NAMALWA (cell line): ENCODE data around the gene SLC7A1.
A peak's percentile ranks its signal among the peaks of the same experiment; 100 is the strongest.
"Not testable (repeated sequence)": the region's sequence is repeated elsewhere in the genome, so short reads cannot be mapped to it uniquely, and the experiment has no call there.

ENCODE experiments used
- DNase-seq: peaks from one replicate; pipeline ENCODE4 v3.0.0-alpha.2; 2015; ENCODE audit warnings: low spot score

Gene SLC7A1

DNA sequence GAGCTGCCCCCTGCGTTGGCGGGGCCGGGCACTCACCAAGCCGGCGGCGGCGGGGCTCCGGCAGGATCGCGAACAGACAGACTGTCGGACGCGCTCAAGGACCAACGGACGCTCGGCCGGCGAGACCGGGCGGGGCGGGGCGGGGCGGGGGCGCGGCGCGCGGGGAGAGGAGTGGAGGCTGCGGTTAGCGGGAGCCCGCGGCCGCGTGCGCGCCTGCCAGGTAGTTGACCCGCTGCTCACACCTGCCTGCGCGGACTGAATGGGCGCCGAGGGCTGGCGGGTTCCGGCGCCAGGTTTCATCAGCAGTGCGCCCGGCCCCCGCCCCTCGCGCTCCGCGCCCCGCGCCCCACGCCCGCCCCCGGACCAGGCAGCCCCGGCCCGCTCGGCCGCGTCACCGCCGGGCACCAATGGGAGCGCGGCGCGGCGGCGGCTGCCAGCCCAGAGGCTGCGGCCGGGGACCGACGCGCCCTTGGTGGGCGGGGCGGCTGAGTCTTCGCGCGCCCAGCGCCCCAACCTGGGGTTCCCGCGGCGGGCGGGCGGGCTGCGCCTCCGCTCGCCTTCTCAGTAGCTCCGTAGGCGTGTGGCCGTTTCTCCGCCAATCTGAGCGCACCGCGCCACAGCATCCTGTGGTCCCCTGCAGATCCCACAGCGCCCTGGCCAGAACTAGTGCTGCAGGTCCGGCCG lies at the start of gene SLC7A1:
Gene SLC7A1, minus strand, starts transcription at position 309 of the 684 bp plus-strand sequence. CDS start 59,500 bp downstream, outside the sequence.
- peak; percentile 93 for DNase-seq

DNA sequence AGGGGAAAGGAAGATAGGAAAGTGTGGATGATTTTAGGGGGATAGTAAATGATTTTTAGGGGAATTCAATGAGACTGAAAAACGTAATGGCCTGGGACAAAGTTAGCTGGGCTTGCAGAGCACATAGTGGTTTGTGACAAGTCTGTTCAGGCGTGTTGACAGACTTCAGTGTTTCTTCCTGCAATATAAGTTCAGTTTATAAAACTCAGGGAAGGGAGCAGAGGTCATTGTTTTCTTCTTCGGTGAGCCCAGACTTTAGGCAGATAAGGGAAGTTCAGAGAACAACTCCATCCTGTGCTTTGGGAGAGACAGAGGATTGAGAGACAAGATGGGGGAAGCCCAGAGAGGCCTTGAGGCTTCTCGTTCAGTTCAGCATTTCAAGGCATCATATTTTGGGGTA lies 45.2 kb upstream of the SLC7A1 start:
- DNase-seq: no peak

DNA sequence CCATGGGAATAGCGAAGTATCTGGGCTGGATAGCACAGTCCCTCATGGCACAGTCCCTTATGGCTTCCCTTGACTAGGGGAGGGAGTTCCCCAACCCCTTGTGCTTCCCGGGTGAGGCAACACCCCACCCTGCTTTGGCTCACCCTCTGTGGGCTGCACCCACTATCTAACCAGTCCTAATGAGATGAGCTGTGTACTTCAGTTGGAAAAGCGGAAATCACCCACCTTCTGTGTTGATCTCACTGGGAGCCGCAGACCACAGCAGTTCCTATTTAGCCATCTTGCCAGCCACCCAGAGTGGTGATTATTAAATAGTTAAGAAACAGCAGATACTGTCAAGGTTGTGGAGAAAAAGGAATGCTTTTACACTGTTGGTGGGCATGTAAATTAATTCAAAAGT lies 41.3 kb upstream of the SLC7A1 start:
- not testable (repeated sequence) for DNase-seq

DNA sequence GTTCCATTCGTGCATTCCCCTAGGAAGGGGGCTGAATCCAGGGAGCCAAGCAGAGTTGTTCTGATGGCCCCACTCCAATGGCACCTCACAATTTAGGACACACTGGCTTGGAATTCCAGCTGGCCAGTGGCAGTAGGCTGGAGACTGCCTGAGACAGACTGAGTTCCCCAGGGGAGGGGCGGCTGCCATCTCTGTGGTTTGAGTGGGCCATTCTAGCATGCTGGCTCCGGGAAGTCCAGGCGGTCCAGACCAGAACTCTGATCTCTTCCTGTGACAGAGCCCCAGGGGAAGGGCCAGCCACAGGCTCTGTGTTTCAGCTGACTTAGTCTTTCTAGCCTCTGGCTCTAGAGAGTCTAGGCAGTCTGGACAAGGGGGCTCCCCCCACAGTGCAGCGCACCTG lies 29.5 kb upstream of the SLC7A1 start:
- DNase-seq: no peak

DNA sequence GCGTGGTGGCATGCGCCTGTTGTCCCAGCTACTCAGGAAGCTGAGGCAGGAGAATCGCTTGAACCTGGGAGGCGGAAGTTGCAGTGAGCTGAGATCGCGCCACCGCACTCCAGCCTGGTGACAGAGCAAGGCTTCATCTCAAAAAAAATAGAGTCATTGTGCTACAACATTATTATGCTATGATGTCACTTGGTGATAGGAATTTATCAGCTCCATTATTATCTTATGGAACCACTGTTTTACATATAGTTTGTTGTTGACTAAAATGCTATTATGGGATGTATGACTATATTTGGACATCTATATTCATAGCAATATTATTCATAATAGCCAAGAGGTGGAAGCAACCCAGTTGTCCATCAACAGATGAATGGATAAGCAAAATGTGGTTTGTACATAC lies 26.4 kb upstream of the SLC7A1 start:
- DNase-seq: no peak

DNA sequence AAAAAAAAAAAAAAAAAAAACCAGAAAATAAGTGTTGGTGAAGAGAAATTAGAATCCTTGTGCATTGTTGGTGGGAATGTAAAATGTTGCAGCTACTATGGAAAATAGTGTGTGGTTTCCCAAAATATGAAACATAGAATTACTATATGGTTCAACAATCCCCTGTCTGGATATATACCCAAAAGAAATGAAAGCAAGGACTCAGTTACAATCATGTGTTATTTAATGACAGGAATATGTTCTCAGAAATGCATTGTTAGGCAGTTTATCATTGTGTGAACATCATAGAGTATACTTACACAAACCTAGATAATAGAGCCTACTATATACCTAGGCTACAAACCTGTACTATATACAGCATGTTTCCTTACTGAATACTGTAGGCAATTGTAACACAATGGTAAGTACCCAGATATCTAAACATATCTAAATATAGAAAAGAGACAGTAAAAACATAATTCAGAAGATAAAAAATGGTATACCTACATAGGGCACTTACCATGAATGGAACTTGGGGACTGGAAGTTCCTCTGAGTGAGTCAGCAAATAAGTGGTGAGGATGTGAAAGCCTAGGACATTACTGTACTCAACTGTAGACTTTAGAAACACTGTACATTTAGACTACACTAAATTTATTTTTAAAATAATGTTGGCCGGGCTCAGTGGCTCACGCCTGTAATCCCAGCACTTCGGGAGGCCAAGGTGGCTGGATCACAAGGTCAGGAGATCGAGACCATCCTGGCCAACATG lies 25.7 kb upstream of the SLC7A1 start:
- no peak for DNase-seq

DNA sequence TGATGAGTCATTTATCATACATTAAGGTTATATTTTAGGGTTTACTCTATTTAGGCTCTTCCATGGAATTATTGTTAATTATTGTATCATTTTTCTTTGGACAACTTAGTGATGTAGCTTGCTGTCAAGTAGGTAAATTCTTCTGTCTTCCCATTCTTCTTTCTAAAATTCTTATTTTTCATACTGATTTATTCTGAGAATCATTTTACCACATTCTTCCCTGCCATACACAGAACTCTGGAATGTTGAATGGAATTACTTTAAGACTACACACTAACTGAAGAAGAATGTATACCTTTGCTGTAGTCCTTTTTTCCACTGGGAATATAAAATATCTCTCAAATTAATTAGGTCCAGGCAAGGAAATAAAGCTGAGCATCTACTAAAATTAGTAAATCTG lies 24.5 kb upstream of the SLC7A1 start:
- no peak for DNase-seq

DNA sequence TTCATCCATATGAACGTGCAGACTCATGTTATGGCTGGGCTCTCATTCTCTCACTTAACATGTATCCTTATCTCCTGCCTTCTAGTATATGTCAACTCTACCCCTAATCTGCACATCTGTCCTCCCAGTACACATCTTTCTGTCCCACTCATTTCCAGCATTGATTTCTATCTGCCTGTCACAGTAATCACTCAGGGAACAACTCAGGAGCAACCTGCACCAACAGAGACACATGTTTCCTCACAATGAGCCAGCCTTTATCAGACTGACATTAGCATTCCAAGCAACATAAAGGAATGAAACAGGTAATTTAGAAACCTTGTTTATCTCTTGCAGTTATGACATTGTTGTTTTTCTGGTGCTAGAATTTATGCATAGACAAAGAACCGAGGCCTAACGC lies 17.6 kb upstream of the SLC7A1 start:
- no peak for DNase-seq

DNA sequence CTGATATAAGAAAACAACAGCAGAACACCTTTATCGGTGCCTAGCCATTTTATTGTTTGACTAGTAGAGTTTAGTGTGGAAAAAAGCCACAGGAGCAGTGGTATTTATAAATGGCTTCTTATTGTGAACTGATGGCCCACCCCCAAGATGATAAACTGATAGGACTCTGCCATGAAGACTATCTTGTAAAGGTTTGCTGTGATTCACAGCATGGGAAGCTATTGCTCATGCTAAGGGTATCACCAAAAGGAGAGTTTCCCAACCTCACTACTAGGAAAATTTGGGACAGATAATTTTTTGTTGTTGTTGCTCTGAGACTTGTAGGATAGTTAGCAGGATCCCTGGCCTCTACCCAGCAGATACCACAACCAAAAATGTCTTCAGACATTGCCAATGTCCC lies 12.0 kb upstream of the SLC7A1 start:
- no peak for DNase-seq

DNA sequence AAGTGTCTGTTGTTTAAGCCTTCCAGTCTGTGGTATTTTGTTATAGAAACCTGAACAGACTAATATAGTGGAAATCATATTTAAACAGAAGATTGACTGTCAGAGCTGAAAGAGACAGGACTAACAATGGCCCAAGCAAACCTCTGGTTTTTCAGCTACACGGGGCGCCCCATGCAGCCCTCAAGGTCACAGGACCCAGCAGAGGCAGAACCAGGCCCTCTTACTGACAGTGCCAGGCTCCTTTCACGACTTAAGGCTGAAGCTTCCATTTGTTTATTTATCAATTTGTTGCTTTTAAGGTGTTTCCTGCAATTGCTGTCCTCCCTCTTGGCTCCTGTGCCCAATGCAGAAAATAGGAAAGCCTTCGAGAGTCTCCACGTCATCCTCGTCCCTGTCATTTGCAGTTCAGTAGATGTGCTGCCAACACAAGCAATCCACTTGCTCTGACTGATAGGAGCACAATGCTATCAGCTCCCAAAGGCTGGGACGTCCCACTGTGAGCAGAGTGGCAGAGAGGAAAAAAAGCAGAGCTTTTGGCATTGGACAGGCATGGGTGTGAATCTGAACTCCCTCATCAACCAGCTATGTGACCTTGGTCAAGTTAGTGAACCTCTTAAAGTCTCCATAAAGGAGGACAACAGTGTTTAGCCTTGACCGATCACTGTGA lies 10.5 kb upstream of the SLC7A1 start:
- no peak for DNase-seq

DNA sequence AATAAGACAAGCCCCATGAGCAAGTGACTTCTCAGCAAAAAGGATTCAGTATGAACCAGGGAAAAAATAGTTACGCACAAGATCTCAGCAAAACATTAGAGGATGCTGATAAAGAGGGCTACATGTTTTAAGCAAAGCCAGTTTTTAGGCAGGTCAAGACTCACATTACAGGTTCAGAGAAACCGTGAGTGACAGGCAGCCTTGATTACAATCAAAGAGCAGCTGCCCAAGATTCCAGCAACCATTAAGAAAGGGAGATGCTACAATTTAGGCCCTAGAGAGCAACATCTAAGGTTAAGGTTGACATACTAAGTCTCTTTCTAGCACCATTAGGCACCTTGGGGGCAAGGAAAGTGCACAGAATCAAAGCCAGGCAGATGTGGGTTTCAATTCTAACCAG lies 2.8 kb upstream of the SLC7A1 start:
- no peak for DNase-seq

DNA sequence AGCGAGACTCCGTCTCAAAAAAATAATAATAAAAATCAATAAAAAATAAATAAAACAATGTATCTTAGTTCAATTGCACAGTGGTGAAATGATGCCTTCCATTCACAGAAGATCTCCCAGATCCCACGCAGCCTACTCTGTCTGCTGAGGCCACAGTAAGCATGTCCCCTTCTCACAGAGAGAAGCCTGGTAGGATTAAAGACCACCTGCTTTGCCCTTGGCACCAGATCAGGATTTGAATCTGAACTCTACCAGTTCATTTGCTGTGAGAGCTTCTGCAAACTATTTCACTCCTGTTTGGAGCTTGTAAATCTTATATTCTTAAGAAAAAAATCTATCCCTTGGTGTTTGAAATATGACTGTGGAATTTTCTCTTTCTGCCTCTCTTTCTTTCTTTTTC lies 2.2 kb upstream of the SLC7A1 start:
- DNase-seq: no peak

DNA sequence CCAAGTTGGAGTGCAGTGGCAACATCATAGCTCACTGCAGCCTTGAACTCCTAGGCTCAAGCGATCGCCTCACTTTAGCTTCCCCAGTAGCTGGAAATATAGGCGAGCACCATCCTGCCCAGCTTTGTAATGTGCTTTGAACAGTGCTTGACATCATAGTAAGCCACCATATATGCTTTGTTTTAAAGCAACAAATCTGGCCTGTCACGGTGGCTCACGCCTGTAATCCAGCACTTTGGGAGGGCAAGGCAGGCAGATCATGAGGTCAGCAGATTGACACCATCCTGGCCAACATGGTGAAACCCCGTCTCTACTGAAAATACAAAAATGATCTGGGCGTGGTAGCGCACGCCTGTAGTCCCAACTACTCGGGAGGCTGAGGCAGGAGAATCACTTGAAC lies 1.8 kb upstream of the SLC7A1 start:
- DNase-seq: no peak

DNA sequence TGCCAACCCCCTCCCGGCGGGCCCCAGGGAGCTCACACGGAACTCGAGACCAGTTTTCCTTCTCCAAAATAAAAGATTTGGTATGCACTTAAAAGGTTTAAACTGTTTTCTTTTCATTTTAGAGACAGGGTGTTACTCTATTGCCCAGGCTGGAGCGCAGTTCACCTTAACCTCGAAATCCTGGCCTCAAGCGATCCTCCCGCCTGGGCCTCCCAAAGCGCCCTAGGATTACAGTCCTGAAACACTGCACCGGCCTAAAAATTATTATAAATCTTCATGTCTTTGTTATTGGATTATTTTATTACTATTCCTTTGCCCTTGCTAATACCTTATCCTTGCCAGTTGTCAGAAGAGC lies 553 bp upstream of the SLC7A1 start:
- DNase-seq: no peak

DNA sequence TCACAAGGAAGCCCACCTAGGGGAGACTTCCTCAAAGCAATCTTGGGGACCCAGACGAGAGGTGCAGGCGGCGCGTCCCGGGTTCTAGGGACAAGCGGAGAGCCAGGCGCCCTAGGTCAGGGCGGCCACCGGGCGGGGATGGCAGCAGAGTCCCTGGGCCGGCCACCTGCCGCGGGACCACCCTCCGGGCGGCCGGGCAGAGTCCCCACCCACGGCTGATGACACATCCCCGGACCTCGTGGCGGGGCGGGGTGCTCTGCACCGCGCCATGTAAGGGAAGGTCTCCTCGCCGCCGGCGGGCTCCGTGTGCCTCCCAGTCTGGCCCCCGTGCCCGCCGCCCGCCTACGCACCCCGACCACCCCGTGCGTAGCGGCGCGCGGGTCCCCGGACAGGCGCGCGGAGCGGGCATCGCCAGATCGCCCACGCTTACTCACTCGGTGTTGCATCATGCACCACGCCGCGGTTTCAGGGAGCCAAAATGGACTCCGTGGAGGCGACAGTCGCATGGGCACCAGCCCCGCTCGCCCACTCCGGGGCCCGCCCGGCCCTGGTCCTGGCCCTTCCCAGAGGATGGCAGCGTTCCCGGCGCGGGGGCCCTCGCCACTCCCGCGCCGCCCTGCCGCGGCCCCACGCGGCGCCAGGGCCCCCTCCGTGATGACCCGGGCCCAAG lies 643 bp downstream of the SLC7A1 start:
- DNase-seq: peak; percentile 68

DNA sequence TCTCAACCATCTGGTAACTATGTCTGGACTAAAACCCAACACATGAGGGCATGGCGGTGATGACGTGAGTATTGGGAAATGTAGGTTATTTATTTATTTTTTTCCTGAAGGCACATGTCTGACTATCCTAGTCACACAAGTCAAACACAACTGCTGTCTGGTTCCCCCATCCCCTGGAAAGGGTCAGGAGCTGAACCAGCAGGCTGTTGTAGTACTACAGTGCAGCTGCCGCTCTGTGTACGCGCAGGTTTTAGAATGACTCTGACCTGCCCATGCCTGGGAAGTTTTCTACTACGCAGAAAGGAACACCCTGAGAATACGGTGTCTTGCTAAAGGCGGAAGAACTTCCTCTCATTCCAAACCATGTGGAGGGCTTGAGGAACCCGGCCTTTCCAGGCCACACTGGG lies 1.2 kb downstream of the SLC7A1 start:
- DNase-seq: peak; percentile 75

DNA sequence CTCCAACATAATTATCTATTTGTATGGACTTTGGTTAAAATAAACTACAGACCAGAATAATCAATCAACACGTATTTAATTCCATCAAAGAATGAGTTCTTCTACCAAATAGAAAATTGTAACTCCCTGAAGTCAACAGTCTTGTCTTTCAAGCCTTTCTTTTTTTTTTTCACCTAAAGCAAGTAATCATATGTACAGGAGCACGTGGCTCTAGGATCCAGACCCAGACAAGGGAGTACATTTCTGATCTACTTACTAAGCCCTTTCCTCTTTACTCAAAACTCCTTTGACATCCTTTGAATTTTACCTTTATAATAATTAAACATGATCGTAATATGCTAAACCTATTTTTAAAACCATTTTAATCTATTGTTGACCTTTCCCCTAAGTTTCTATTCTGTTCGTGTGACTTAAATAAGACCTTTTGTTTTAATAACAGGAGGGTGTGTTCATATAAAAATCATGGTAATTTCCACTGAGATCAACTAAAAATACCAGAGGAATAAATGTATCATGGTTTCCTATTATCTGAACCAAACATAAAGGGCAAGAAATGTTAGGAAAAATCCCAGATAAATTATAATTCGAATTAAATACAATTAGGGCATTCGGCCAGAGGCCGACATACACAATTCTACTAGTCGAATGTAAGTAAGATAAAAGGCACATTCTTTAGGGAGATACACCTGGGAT lies 1.7 kb downstream of the SLC7A1 start:
- DNase-seq: peak; percentile 37

DNA sequence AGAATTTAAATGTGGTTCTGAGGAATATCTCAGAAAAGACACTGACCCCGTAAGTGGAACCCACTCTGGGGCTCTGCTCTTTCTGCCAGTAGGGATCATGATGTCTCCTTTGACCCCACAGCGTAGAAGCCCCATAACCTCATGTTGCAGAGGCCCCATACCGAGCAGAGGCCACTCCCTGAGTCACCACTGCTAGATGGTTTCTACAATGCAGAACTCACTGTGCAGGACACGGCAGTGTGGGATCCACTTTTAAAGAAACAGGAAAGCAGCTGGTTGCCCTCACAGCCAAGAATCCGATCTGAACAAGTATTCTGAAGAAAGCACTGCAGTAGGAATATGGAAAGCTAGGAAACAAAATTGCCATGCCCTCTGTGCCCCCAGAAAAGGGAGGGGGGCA lies 4.2 kb downstream of the SLC7A1 start:
- no peak for DNase-seq

DNA sequence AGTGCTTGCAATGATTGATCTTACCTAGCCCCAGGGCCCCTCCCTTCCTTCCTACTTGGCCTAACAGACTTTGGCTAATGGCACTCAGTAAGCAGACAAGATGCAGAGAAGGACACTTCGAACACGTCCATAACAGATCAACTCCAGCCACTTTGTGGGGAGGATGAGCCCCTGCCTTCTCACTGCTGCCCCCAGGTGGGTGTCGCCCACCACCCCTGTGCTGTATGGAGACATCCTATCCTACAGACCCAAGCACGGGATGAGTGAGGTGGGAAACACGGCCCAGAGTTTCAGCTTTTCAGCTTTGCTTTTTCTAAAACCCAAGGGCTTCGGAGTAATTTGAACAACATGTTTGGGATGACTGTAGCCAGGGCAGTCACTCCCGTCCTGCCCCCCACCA lies 5.5 kb downstream of the SLC7A1 start:
- DNase-seq: no peak

DNA sequence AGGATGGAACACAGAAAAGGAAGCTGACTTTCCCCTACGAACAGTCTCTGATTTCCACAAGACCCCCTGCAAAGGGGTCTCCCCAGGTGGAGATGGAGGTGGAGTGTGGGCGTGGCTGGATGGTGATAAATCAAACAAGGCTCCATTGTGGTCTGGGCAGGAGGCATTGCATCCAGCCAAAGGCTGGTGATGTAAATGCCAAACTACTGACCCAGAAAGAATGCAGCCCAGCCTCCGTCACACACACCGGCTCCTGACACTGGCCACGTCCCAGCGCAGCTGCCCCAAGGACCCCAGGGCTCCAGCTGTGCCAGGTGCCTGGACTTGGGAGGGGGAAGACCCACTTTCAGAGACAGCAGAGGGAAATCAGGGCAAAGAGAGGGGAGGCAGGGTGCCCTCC lies 6.3 kb downstream of the SLC7A1 start:
- no peak for DNase-seq

DNA sequence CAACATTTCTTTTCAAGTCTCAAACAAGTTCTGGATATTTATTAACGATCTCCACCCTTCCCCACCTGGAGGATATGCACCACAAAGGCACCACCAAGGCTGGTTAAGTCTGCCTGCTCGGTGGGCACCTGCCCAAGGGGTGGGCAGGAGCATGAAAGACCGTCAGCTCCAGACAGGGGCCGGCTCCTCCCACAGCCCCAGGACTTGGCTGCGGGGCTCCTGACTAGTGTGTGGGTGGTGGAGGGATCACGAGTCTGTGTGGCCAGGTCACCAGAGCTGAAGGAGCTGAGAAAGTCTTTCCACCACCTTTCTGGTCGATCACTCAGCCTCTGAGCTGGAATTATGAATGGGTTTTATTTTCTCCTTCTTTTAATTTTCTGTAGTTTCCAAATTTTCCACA lies 7.8 kb downstream of the SLC7A1 start:
- DNase-seq: no peak

DNA sequence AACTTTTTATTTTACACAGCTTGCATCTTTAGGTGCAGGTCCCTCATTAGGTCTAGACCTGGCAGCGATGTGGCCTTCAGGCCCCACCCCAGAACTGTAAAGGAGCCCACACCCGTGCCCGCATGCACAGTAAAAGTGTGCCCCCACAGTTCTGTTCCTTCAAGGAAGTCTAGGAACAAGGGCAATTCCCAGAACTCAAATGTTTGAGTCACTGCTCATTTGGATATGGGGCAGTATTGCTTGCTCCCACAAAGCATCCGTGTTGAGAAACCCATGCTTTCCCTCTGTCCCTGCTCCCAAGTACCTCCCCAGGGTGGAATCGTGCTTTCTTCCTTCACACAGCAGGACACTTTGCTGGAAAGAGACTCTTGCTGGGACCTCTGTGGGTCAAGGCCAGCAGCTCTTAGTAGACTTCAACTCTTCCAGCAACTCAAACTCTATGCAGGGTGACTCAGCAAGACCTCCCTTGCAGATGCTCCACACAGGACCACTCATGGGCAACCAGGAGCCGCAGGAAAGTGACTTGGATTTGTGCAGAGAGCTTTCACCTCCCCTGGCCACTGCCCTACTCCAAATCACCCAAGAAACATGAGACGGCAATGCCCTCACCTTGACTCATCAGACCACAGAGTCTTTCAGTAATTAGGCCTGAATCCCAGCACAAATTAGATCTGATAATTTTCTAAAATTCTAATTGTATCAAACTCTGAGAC lies 12.3 kb downstream of the SLC7A1 start:
- no peak for DNase-seq
